Caco-2 (cell line): Measurements from ENCODE around the gene MAD1L1. TPM values are rescaled to one million over a fixed set of nuclear protein-coding genes. Genes with fewer than 3 reads are reported as not detected.
"Not testable (repeated sequence)": the region's sequence is repeated elsewhere in the genome, so short reads cannot be mapped to it uniquely, and the experiment has no call there.

Source experiments
- BruUV-seq: library from RNA; stranded (reverse); fragments of 400-500 nt; replicated peaks from 2 replicates; lab custom pipeline; 2021; lab: Mats Ljungman, UMichigan
- CTCF ChIA-PET: fragments of 300-600 bp; sonication (Branson Sonifier 250); formaldehyde crosslinking; loops from one replicate; lab custom pipeline; 2022; ENCODE audit warnings: antibody characterized with exemption; lab: Charles Lee
- POLR2A ChIA-PET: fragments of 300-600 bp; sonication (Branson Sonifier 250); formaldehyde crosslinking; loops from one replicate; lab custom pipeline; 2022; ENCODE audit warnings: antibody characterized with exemption; lab: Charles Lee
- DNase-seq, 2 experiments: peaks; one replicate each; pipeline versions ENCODE4 v3.0.0 to v3.0.0-alpha.2; 2020 to 2022
- H3K27me3 ChIP-seq: replicated peaks from 2 replicates; pipeline ENCODE4 v1.6.0; 2011; ENCODE audit warnings: low read length; ENCODE audit not compliant: control insufficient read depth, insufficient read depth
- H3K36me3 ChIP-seq: 2 replicates; pipeline ENCODE4 v1.5.1; 2011; ENCODE audit warnings: low read length; ENCODE audit not compliant: control insufficient read depth, insufficient read depth
- H3K4me1 ChIP-seq: fragments of 250-450 bp; sonication (Bioruptor Pico); 2 replicates; pipeline ENCODE4 v1.5.1; 2020; ENCODE audit warnings: mild to moderate bottlenecking
- H3K4me3 ChIP-seq: 2 replicates; pipeline ENCODE4 v1.5.1; 2011; ENCODE audit warnings: low read depth, mild to moderate bottlenecking, control low read depth, low read length
- H3K9me3 ChIP-seq: fragments of 250-450 bp; sonication (Bioruptor Pico); 2 replicates; pipeline ENCODE4 v1.5.1; 2020; ENCODE audit warnings: mild to moderate bottlenecking, moderate library complexity
- H3K27ac Mint-ChIP-seq: one replicate; pipeline ENCODE4 v1.8.0; 2022; ENCODE audit warnings: mixed read lengths; ENCODE audit not compliant: unreplicated experiment
- H3K27me3 Mint-ChIP-seq: one replicate; pipeline ENCODE4 v1.8.0; 2022; ENCODE audit warnings: mixed read lengths; ENCODE audit not compliant: insufficient read depth, unreplicated experiment
- H3K36me3 Mint-ChIP-seq: one replicate; pipeline ENCODE4 v1.8.0; 2022; ENCODE audit warnings: mild to moderate bottlenecking, mixed read lengths; ENCODE audit not compliant: insufficient read depth, unreplicated experiment
- H3K4me1 Mint-ChIP-seq: one replicate; pipeline ENCODE4 v1.8.0; 2022; ENCODE audit warnings: low read depth, mixed read lengths; ENCODE audit not compliant: unreplicated experiment
- H3K4me3 Mint-ChIP-seq: one replicate; pipeline ENCODE4 v1.8.0; 2022; ENCODE audit warnings: mild to moderate bottlenecking, moderate library complexity, mixed read lengths; ENCODE audit not compliant: unreplicated experiment
- H3K9me3 Mint-ChIP-seq: one replicate; pipeline ENCODE4 v1.8.0; 2022; ENCODE audit warnings: mixed read lengths; ENCODE audit not compliant: unreplicated experiment
- intact Hi-C: fragments of 100-400 bp; cut with micrococcal nuclease; formaldehyde crosslinking; loops from one replicate; pipeline ENCODE4 v1.10.0; 2022; ENCODE audit not compliant: unreplicated experiment
- total RNA-seq: library from RNA; stranded (reverse); gene quantifications from 2 replicates; pipeline ENCODE4 v1.2.3, GENCODE V29; 2022
- TF ChIP-seq, protein P1 (sequence below), 2 experiments: fragments of 200-600 bp in 1 of 2; IDR thresholded peaks; 1 replicate in 1 of 2; 2 replicates in 1 of 2; pipeline versions ENCODE4 v1.5.1 to v1.8.0; 2011 to 2022; ENCODE audit warnings: antibody characterized with exemption in 1 of 2, control low read depth in 1 of 2, inconsistent platforms in 1 of 2, low read depth in 1 of 2, low read length in 1 of 2, mild to moderate bottlenecking in 1 of 2, moderate library complexity in 1 of 2; ENCODE audit not compliant: insufficient read depth in 1 of 2, severe bottlenecking in 1 of 2, unreplicated experiment in 1 of 2

MAD1L1 gene
- total RNA-seq, 1 experiment from 2014 or later = 58.6 TPM

DNA sequence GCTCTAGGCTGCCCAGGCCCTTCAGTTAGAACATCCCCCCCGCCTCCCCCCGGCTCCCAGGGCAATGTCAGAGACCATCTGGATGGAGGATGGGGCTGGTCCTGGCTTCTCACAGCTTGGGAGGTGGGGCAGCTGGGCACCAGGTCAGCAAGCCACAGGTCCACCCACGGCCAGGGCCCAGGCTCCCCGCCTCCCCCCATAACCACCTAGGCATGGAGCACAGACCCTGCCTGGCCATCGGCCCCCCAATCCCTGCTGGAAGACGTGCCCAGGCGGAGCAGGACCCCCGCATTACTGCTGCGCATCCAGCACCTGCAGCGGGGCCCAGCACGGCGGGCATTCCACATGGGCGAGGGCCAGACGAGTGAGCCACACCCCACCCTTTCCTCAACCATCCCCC is 393.0 kb downstream of the MAD1L1 start:
- no peaks in the 10 kb centered on the region for H3K27me3 ChIP-seq
- Mint-ChIP-seq H3K36me3 (no peaks in the 10 kb centered on the region), H3K27me3 (no peaks in the 10 kb centered on the region), H3K4me1 (no peaks in the 10 kb centered on the region), H3K9me3 (no peaks in the 10 kb centered on the region), H3K27ac (no peak overlapping the region), H3K4me3 (no peak overlapping the region)
- ChIA-PET CTCF (no interaction called here), POLR2A (no interaction called here)
- H3K4me3 ChIP-seq = no peak overlapping the region
- no peaks in the 10 kb centered on the region for H3K4me1 ChIP-seq
- intact Hi-C loops = no loop called here
- TF ChIP-seq, protein P1, sequence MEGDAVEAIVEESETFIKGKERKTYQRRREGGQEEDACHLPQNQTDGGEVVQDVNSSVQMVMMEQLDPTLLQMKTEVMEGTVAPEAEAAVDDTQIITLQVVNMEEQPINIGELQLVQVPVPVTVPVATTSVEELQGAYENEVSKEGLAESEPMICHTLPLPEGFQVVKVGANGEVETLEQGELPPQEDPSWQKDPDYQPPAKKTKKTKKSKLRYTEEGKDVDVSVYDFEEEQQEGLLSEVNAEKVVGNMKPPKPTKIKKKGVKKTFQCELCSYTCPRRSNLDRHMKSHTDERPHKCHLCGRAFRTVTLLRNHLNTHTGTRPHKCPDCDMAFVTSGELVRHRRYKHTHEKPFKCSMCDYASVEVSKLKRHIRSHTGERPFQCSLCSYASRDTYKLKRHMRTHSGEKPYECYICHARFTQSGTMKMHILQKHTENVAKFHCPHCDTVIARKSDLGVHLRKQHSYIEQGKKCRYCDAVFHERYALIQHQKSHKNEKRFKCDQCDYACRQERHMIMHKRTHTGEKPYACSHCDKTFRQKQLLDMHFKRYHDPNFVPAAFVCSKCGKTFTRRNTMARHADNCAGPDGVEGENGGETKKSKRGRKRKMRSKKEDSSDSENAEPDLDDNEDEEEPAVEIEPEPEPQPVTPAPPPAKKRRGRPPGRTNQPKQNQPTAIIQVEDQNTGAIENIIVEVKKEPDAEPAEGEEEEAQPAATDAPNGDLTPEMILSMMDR (IDR thresholded peaks at IDR 0.05; ENCODE audit: insufficient read depth in 1 of 2, low read depth in 1 of 2, low read length in 1 of 2, severe bottlenecking in 1 of 2, unreplicated experiment in 1 of 2) = no peak
- no peaks in the 10 kb centered on the region for H3K9me3 ChIP-seq
- peak in 1 of 2 experiments; percentile 22 for DNase-seq
- no TSS peak for BruUV-seq
- H3K36me3 ChIP-seq = no peaks in the 10 kb centered on the region; the same call in 1 of the 2 replicates

DNA sequence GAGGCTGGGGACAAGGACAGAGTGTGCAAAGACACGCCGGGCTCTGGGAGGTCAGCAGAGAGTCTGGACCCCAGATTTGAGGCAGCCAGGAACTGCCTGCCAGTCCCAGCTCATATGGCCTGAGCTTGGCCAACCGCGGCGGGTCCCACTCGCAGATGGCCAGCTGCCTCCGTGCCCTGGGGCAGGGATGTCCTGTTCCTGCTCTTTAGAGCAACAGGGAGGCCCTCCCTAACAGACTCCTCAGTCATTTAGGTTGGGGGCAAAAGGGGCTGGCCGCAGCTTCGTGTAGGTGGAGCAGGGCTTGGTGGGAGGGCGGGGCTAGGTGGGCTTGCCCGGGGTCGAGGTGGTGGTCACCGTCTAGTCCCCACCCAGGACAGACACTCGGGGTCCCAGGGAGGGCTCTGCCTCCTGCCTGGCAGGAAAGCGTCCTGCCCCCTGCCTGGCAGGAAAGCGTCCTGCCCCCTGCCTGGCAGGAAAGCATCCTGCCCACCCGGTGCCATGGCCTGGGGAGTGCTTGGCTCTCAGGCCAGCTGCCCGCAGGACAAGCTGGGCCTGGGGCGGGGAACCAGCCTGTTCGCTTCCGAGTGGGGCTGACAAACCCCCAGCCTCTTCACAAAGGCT is 393.7 kb downstream of the MAD1L1 start:
- H3K27ac Mint-ChIP-seq, intact Hi-C loops, H3K27me3 ChIP-seq, H3K36me3 ChIP-seq, CTCF ChIA-PET, POLR2A ChIA-PET, H3K9me3 ChIP-seq, BruUV-seq, H3K36me3 Mint-ChIP-seq, H3K9me3 Mint-ChIP-seq, H3K4me3 Mint-ChIP-seq, H3K27me3 Mint-ChIP-seq, H3K4me1 ChIP-seq, H3K4me1 Mint-ChIP-seq, H3K4me3 ChIP-seq: not testable (repeated sequence)
- DNase-seq = peak in 1 of 2 experiments; percentile 30

DNA sequence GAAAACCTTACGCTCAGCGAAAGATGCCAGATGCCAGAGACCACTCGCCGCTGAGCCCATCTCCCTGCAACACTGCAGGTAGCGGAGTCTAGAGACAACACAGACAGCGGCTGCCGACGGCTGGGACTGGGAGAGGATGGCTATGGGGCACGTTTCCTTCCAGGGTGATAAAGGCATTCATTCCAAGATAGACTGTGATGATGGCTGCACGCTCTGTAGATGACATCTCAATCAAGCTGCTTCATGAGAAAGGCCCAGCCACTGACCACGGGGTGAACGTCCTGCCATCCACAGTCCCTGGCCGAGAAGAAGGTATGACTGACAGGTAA is 394.2 kb downstream of the MAD1L1 start:
- H3K4me1 Mint-ChIP-seq, BruUV-seq, intact Hi-C loops, H3K27me3 Mint-ChIP-seq, H3K27ac Mint-ChIP-seq, H3K9me3 Mint-ChIP-seq, H3K27me3 ChIP-seq, H3K36me3 ChIP-seq, H3K4me3 ChIP-seq, H3K4me1 ChIP-seq, H3K9me3 ChIP-seq, H3K4me3 Mint-ChIP-seq, CTCF ChIA-PET, H3K36me3 Mint-ChIP-seq, POLR2A ChIA-PET: not testable (repeated sequence)
- peak in 1 of 2 experiments; percentile 22 for DNase-seq

DNA sequence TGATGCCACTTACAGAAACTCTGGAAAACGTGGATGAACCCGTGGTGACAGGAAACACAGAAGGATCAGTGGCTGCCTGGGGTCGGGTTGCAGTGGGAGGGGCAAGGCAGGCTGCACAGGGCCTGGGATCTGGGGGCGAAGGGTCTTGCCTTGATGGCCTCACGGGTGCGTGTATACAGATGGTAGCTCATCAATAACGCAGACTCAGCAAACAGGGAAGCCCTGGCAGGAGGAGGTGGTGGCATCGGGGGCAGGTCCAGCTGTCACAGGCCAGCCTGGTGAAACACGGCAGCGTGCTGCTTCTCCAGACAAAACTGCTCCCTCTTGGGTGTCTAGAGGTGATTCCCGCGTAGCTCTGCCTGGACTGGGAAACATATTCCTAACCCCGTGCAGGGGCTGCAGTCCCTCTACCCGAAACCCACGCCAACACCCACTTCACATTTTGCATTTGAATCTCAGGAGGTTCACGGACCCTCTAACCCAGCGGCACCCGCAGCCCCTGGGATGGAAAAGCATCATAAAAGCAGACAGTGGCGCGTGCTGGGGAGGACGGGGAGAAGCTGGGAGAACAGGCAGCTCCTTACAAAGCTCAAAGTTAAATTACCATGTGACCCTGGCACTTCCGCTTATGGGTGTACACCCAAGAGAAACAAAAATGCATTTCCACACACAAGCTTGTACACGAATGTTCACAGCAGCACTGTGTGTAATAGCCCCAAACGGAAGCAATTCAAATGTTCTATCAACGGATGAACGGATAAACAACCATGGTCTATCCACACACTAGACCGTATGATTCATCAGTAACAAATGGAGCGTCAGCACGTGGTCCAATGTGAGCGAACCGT is 394.8 kb downstream of the MAD1L1 start:
- H3K4me3 Mint-ChIP-seq, H3K27me3 ChIP-seq, intact Hi-C loops, H3K4me1 ChIP-seq, H3K9me3 Mint-ChIP-seq, H3K27me3 Mint-ChIP-seq, H3K36me3 Mint-ChIP-seq, H3K4me1 Mint-ChIP-seq, BruUV-seq, H3K36me3 ChIP-seq, H3K4me3 ChIP-seq, CTCF ChIA-PET, H3K9me3 ChIP-seq, POLR2A ChIA-PET, H3K27ac Mint-ChIP-seq: not testable (repeated sequence)
- peak in 1 of 2 experiments; percentile 21 for DNase-seq

DNA sequence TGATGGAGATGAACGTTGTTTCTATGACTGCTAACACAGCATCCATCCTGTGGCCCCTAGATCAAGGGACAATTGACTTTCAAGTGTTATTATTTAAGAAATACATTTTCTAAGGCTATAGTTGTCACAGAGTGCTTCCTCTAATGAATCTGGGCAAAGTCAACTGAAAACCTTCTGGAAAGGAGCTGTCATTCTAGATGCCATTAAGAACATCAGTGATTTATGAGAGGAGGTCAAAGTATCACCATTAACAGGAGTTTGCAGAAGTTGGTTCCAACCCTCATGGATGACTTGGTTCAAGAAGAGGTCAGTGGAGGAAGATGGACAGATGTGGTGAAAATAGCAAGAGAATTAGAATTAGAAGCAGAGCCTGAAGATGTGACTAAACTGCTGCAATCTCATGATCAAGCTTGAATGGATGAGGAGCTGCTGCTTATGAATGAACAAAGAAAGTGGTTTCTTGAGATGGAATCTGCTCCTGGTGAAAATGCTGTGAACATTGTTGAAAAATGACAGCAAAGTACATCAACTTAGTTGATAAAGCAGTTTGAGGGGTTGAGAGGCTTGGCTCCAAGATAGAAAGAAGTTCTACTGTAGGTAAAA is 400.7 kb downstream of the MAD1L1 start:
- H3K4me3 ChIP-seq, DNase-seq, H3K4me1 Mint-ChIP-seq, H3K36me3 Mint-ChIP-seq, H3K27me3 ChIP-seq, intact Hi-C loops, H3K4me1 ChIP-seq, H3K27ac Mint-ChIP-seq, H3K4me3 Mint-ChIP-seq, H3K9me3 ChIP-seq, H3K36me3 ChIP-seq, CTCF ChIA-PET, BruUV-seq, H3K27me3 Mint-ChIP-seq, POLR2A ChIA-PET: not testable (repeated sequence)
- peaks cover 39% of the 10 kb centered on the region for H3K9me3 Mint-ChIP-seq

DNA sequence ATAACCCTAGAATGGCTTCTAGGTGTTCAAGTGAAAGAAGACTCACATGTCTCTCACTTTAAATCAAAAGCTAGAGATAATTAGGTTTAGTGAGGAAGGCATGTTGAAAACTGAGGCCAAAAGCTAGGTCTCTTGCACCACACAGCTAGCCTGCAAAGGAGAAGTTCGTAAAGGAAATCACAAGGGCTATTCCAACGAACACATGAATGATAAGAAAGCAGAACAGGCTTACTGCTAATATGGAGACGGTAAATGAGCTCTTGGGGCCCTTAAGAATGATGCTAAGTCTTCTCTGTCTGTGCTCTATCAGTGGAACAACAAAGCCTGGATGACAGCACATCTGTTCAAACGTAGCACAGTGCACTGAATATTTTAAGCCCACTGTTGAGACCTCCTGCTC is 401.3 kb downstream of the MAD1L1 start:
- DNase-seq, CTCF ChIA-PET, H3K4me1 ChIP-seq, H3K4me3 Mint-ChIP-seq, POLR2A ChIA-PET, H3K27ac Mint-ChIP-seq, H3K4me3 ChIP-seq, BruUV-seq, H3K9me3 ChIP-seq, H3K36me3 ChIP-seq, H3K27me3 Mint-ChIP-seq, H3K36me3 Mint-ChIP-seq, H3K27me3 ChIP-seq, H3K4me1 Mint-ChIP-seq, intact Hi-C loops: not testable (repeated sequence)
- H3K9me3 Mint-ChIP-seq = peaks cover 39% of the 10 kb centered on the region
